Measurements from ENCODE around the gene ELAVL4.
"Not testable (repeated sequence)": the region's sequence is repeated elsewhere in the genome, so short reads cannot be mapped to it uniquely, and the experiment has no call there.

The ELAVL4 gene

GRCh38 chr1:50126927-50127715 is 18.4 kb downstream of the ELAVL4 start:
- DNase-seq, result no peak

- DNase-seq, result no peak
Measured at GRCh38 chr1:50129201-50129600, 20.5 kb downstream of the ELAVL4 start.

- no peak for DNase-seq
Measured at GRCh38 chr1:50132347-50132894, 23.7 kb downstream of the ELAVL4 start.

- DNase-seq, result no peak
Measured at GRCh38 chr1:50135716-50136115, 27.0 kb downstream of the ELAVL4 start.

- DNase-seq, result no peak
Measured at GRCh38 chr1:50139339-50140181, 30.8 kb downstream of the ELAVL4 start.

- DNase-seq, result no peak
Measured at GRCh38 chr1:50140182-50140447, 31.4 kb downstream of the ELAVL4 start.

- DNase-seq, result no peak
Measured at GRCh38 chr1:50147191-50147850, 38.6 kb downstream of the ELAVL4 start.

- DNase-seq, result no peak
Measured at GRCh38 chr1:50148142-50148923, 39.6 kb downstream of the ELAVL4 start.

- DNase-seq, result no peak
Measured at GRCh38 chr1:50152236-50152635, 43.5 kb downstream of the ELAVL4 start.

- DNase-seq, result no peak
Measured at GRCh38 chr1:50155541-50155940, 46.8 kb downstream of the ELAVL4 start.

- no peak for DNase-seq
Measured at GRCh38 chr1:50156241-50157010, 47.7 kb downstream of the ELAVL4 start.

GRCh38 chr1:50157306-50157941 is 48.7 kb downstream of the ELAVL4 start:
- DNase-seq, result no peak

GRCh38 chr1:50158421-50158820 is 49.7 kb downstream of the ELAVL4 start:
- DNase-seq, result no peak

- no peak for DNase-seq
Measured at GRCh38 chr1:50163680-50164079, 55.0 kb downstream of the ELAVL4 start.

- DNase-seq, result not testable (repeated sequence)
Measured at GRCh38 chr1:50166351-50166750, 57.6 kb downstream of the ELAVL4 start.

GRCh38 chr1:50172299-50172698 is 63.6 kb downstream of the ELAVL4 start:
- no peak for DNase-seq

GRCh38 chr1:50174101-50174500 is 65.4 kb downstream of the ELAVL4 start:
- DNase-seq, result no peak

GRCh38 chr1:50175719-50176639 is 67.3 kb downstream of the ELAVL4 start:
- DNase-seq, result no peak

- no peak for DNase-seq
Measured at GRCh38 chr1:50177994-50178393, 69.3 kb downstream of the ELAVL4 start.

GRCh38 chr1:50179639-50180038 is 70.9 kb downstream of the ELAVL4 start:
- no peak for DNase-seq

Data from CD4-positive, alpha-beta T cell treated with Interferon gamma for 1 hour (primary cell).